H1 (cell line): ENCODE measurements around the gene SCAPER. TPM values are rescaled to one million over a fixed set of nuclear protein-coding genes. Genes with fewer than 3 reads are reported as not detected.

ENCODE experiments used
- CBX8 ChIP-seq: fragments of 300-800, 300-1000 bp; sonication (generic); IDR thresholded peaks from 2 replicates; pipeline ENCODE4 v1.7.1; 2016; ENCODE audit warnings: low read depth, low read length, borderline replicate concordance
- CHD1 ChIP-seq: IDR thresholded peaks from 2 replicates; pipeline ENCODE4 v1.6.1; 2012; ENCODE audit warnings: low read depth, low read length, improper control_type of control experiment
- CHD2 ChIP-seq: IDR thresholded peaks from 2 replicates; pipeline ENCODE4 v1.6.1; 2012; ENCODE audit warnings: low read length, improper control_type of control experiment
- CREB1 ChIP-seq: IDR thresholded peaks from 2 replicates; pipeline ENCODE4 v1.6.1; 2012; ENCODE audit warnings: inconsistent platforms
- EP300 ChIP-seq, 2 experiments: IDR thresholded peaks; 1 replicate in 1 of 2; 2 replicates in 1 of 2; pipeline ENCODE4 v1.6.1; 2011 to 2012; ENCODE audit warnings: low read depth in 2 of 2, low read length in 2 of 2, mild to moderate bottlenecking in 2 of 2, borderline replicate concordance in 1 of 2, inconsistent platforms in 1 of 2, moderate library complexity in 1 of 2
- RNF2 ChIP-seq: fragments of 200-900, 300-1000 bp; sonication (generic); IDR thresholded peaks from 2 replicates; pipeline ENCODE4 v1.7.1; 2016; ENCODE audit warnings: borderline replicate concordance, low read depth, mild to moderate bottlenecking, antibody characterized with exemption, low read length; ENCODE audit not compliant: poor library complexity, severe bottlenecking; ENCODE audit errors: missing control alignments
- SIN3A ChIP-seq, 2 experiments: IDR thresholded peaks in 1 of 2; conservative IDR thresholded peaks in 1 of 2; 2 replicates each; pipeline ENCODE4 v1.6.1; 2011 to 2012; ENCODE audit warnings: low read length in 2 of 2, improper control_type of control experiment in 1 of 2, low read depth in 1 of 2, mild to moderate bottlenecking in 1 of 2
- polyA plus RNA-seq, 7 experiments: library from polyadenylated mRNA; depleted of rRNA in 3 of 7; stranded (reverse) in 5 of 7; unstranded in 2 of 7; fragments of >200 nt in 5 of 7; fragments of 200-250 nt in 2 of 7; gene quantifications; 1 replicate in 5 of 7; 2 replicates in 1 of 7; 4 replicates in 1 of 7; pipeline versions ENCODE4 v1.2.1 to v1.2.3, GENCODE V29; 2011 to 2013; ENCODE audit warnings: missing spikeins in 2 of 7, mixed read lengths in 2 of 7
- total RNA-seq: library from RNA; stranded (reverse); fragmentation: NEBNext Ultra II Directional; extraction: Animal tissue kit (Norgen Biotek cat#: 25700); gene quantifications from 2 replicates; pipeline ENCODE4 v1.2.1, GENCODE V29; 2021

The SCAPER gene
- total and polyA plus RNA-seq, 2 of the 8 experiments (the other 6 are each of a cell fraction or from before 2014, with no cell fraction given) = 1.6 to 6.8 TPM

DNA sequence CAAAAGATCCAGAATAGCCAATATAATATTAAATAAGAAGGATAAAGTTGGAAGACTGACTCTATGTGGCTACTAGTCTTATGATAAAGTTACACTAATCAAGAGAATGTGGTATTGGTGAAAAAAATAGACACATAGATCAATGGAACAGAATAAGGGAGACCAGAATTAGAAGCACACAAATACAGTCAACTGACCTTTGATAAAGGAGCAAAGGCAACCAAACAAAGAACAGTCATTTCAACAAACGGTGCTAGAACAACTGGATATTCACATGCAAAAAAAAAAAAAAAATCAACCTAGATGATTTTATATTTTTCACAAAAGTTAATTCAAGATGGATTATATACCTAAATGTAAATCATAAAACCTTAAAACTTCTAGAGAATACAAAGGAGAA is 422.1 kb downstream of the SCAPER start (continued):
- TF ChIP-seq SIN3A (conservative IDR thresholded peaks at IDR 0.05 in 1 of 2, IDR thresholded peaks at IDR 0.05 in 1 of 2; ENCODE audit: low read depth in 1 of 2, low read length in 2 of 2) = no peak
- no peak for TF ChIP-seq CBX8
- no peak for TF ChIP-seq CHD1
- no peak for TF ChIP-seq RNF2
- TF ChIP-seq CHD2 = no peak
- no peak for TF ChIP-seq EP300 (IDR thresholded peaks at IDR 0.05; ENCODE audit: borderline replicate concordance in 1 of 2, low read depth in 2 of 2, low read length in 2 of 2)
- TF ChIP-seq CREB1 = no peak
- TF ChIP-seq, all 59 proteins: peak for 0
